H9 (cell line): Measurements from ENCODE around the gene RASIP1. TPM values are rescaled to one million over a fixed set of nuclear protein-coding genes. Genes with fewer than 3 reads are reported as not detected.

Source experiments
- DNase-seq: peaks from one replicate; pipeline ENCODE4 v3.0.0-alpha.2; 2017
- H2AFZ ChIP-seq: one replicate; pipeline ENCODE4 v1.6.1; 2013; ENCODE audit warnings: mild to moderate bottlenecking, low read length, control low read depth, moderate library complexity
- H2AK5ac ChIP-seq: 2 replicates; pipeline ENCODE4 v1.6.1; 2013; ENCODE audit warnings: low read length, control low read depth, mixed read lengths; ENCODE audit not compliant: insufficient read length
- H2BK120ac ChIP-seq: one replicate; pipeline ENCODE4 v1.6.1; 2013; ENCODE audit warnings: low read depth, mild to moderate bottlenecking, low read length, control low read depth, inconsistent platforms; ENCODE audit not compliant: poor library complexity, severe bottlenecking
- H2BK12ac ChIP-seq: 2 replicates; pipeline ENCODE4 v1.6.1; 2013; ENCODE audit warnings: low read length, control low read depth, mixed read lengths, low read depth; ENCODE audit not compliant: insufficient read length
- H2BK15ac ChIP-seq: 2 replicates; pipeline ENCODE4 v1.6.1; 2013; ENCODE audit warnings: low read depth, low read length, control low read depth
- H2BK20ac ChIP-seq: one replicate; pipeline ENCODE4 v1.6.1; 2013; ENCODE audit warnings: low read depth, mild to moderate bottlenecking, low read length, control low read depth, inconsistent platforms; ENCODE audit not compliant: poor library complexity, severe bottlenecking
- H2BK5ac ChIP-seq: 2 replicates; pipeline ENCODE4 v1.6.1; 2013; ENCODE audit warnings: low read length, control low read depth, mixed read lengths; ENCODE audit not compliant: insufficient read length
- H3K14ac ChIP-seq: 2 replicates; pipeline ENCODE4 v1.6.1; 2013; ENCODE audit warnings: low read length, control low read depth; ENCODE audit not compliant: insufficient read depth
- H3K18ac ChIP-seq: 2 replicates; pipeline ENCODE4 v1.6.1; 2013; ENCODE audit warnings: low read depth, mild to moderate bottlenecking, mixed read lengths, low read length, control low read depth; ENCODE audit not compliant: insufficient read length
- H3K23ac ChIP-seq: 2 replicates; pipeline ENCODE4 v1.6.1; 2013; ENCODE audit warnings: low read length, control low read depth, mixed read lengths, low read depth; ENCODE audit not compliant: insufficient read length
- H3K23me2 ChIP-seq: 2 replicates; pipeline ENCODE4 v1.6.1; 2013; ENCODE audit warnings: low read depth, mild to moderate bottlenecking, mixed read lengths, low read length, control low read depth; ENCODE audit not compliant: insufficient read length, poor library complexity, severe bottlenecking
- H3K27ac ChIP-seq: 2 replicates; pipeline ENCODE4 v1.5.1; 2013; ENCODE audit warnings: low read length, control low read depth, mixed read lengths, low read depth; ENCODE audit not compliant: insufficient read length
- H3K27me3 ChIP-seq: 2 replicates; pipeline ENCODE4 v1.6.1; 2013; ENCODE audit warnings: low read length, control low read depth, inconsistent platforms; ENCODE audit not compliant: insufficient read depth
- H3K4ac ChIP-seq: 2 replicates; pipeline ENCODE4 v1.6.1; 2013; ENCODE audit warnings: low read depth, mild to moderate bottlenecking, control low read depth, inconsistent platforms, low read length, moderate library complexity
- H3K4me1 ChIP-seq: 2 replicates; pipeline ENCODE4 v1.6.1; 2013; ENCODE audit warnings: low read length, control low read depth, inconsistent platforms; ENCODE audit not compliant: insufficient read depth
- H3K4me2 ChIP-seq: 2 replicates; pipeline ENCODE4 v1.6.1; 2013; ENCODE audit warnings: low read length, control low read depth, mixed read lengths; ENCODE audit not compliant: insufficient read length, insufficient read depth
- H3K56ac ChIP-seq: 2 replicates; pipeline ENCODE4 v1.6.1; 2013; ENCODE audit warnings: low read depth, mild to moderate bottlenecking, mixed read lengths, low read length, control low read depth; ENCODE audit not compliant: insufficient read length
- H3K79me1 ChIP-seq: 2 replicates; pipeline ENCODE4 v1.6.1; 2013; ENCODE audit warnings: low read depth, mild to moderate bottlenecking, moderate library complexity, low read length, control low read depth, inconsistent platforms; ENCODE audit not compliant: insufficient read depth, poor library complexity, severe bottlenecking
- H3K79me2 ChIP-seq: 2 replicates; pipeline ENCODE4 v1.6.1; 2013; ENCODE audit warnings: low read length, control low read depth, inconsistent platforms; ENCODE audit not compliant: insufficient read depth
- H3K9ac ChIP-seq: 2 replicates; pipeline ENCODE4 v1.6.1; 2013; ENCODE audit warnings: low read length, control low read depth, mixed read lengths; ENCODE audit not compliant: insufficient read length; ENCODE audit errors: extremely low read depth
- H3K9me3 ChIP-seq: one replicate; pipeline ENCODE4 v1.6.1; 2013; ENCODE audit warnings: low read depth, low read length, inconsistent platforms; ENCODE audit not compliant: control insufficient read depth
- H3T11ph ChIP-seq: one replicate; pipeline ENCODE4 v1.6.1; 2013; ENCODE audit warnings: mild to moderate bottlenecking, low read length, control low read depth, inconsistent platforms
- H4K20me1 ChIP-seq: one replicate; pipeline ENCODE4 v1.6.1; 2013; ENCODE audit not compliant: control insufficient read depth, insufficient read length, insufficient read depth
- H4K5ac ChIP-seq: 2 replicates; pipeline ENCODE4 v1.6.1; 2013; ENCODE audit warnings: low read depth, mild to moderate bottlenecking, mixed read lengths, low read length, control low read depth; ENCODE audit not compliant: insufficient read length
- H4K8ac ChIP-seq: replicated peaks from 2 replicates; pipeline ENCODE4 v1.6.1; 2013; ENCODE audit warnings: low read length, control low read depth, mixed read lengths, low read depth; ENCODE audit not compliant: insufficient read length
- H4K91ac ChIP-seq: 2 replicates; pipeline ENCODE4 v1.6.1; 2013; ENCODE audit warnings: low read depth, mild to moderate bottlenecking, moderate library complexity, mixed read lengths, low read length, control low read depth; ENCODE audit not compliant: insufficient read length
- H3K27ac Mint-ChIP-seq, 3 experiments: 2 replicates in 2 of 3; 3 replicates in 1 of 3; pipeline ENCODE4 v1.8.0; 2020 to 2021; ENCODE audit warnings: mixed read lengths in 3 of 3, mild to moderate bottlenecking in 1 of 3, moderate library complexity in 1 of 3
- H3K27me3 Mint-ChIP-seq: 2 replicates; pipeline ENCODE4 v1.8.0; 2021; ENCODE audit warnings: low read depth, mild to moderate bottlenecking, moderate library complexity, mixed read lengths
- H3K36me3 Mint-ChIP-seq, 3 experiments: 2 replicates in 2 of 3; 3 replicates in 1 of 3; pipeline ENCODE4 v1.8.0; 2020 to 2021; ENCODE audit warnings: low read depth in 3 of 3, mixed read lengths in 3 of 3; ENCODE audit not compliant: insufficient read depth in 1 of 3
- H3K4me1 Mint-ChIP-seq, 2 experiments: 2 replicates each; pipeline ENCODE4 v1.8.0; 2020; ENCODE audit warnings: mixed read lengths in 2 of 2
- H3K4me3 Mint-ChIP-seq, 2 experiments: 2 replicates in 1 of 2; 3 replicates in 1 of 2; pipeline ENCODE4 v1.8.0; 2020 to 2021; ENCODE audit warnings: mild to moderate bottlenecking in 2 of 2, mixed read lengths in 2 of 2, moderate library complexity in 1 of 2
- H3K9me3 Mint-ChIP-seq, 2 experiments: 2 replicates in 1 of 2; 3 replicates in 1 of 2; pipeline ENCODE4 v1.8.0; 2020; ENCODE audit warnings: mild to moderate bottlenecking in 2 of 2, mixed read lengths in 2 of 2, moderate library complexity in 1 of 2
- CTCF ChIP-seq: fragments of 200-600 bp; sonication (generic); conservative IDR thresholded peaks from 3 replicates; pipeline ENCODE4 v1.8.0; 2021; ENCODE audit warnings: antibody characterized with exemption, mild to moderate bottlenecking
- WGBS: extraction: QIAGEN DNeasy Blood & Tissue Kit; methylation state at CpG from one replicate; pipeline ENCODE4 v1.1.7; 2013; ENCODE audit warnings: missing lambda C conversion rate, low lambda C conversion rate, mixed read lengths; ENCODE audit not compliant: insufficient read length; ENCODE audit errors: extremely low coverage; 5-methylcytosine and 5-hydroxymethylcytosine counted together
- total RNA-seq: library from RNA; stranded (reverse); gene quantifications from 2 replicates; pipeline ENCODE4 v1.2.1, GENCODE V29; 2021

RASIP1 gene
- total RNA-seq, 1 experiment from 2014 or later: 2.4 TPM

GRCh38 chr19:48674921-48675824, 65.2 kb downstream of the RASIP1 start:
- Histone ChIP-seq H2AFZ (no peak overlapping the region), H3K4me2 (no peak overlapping the region), H2BK5ac (no peak overlapping the region), H3K4me1 (no peaks in the 10 kb centered on the region; the same call in 1 of the 2 replicates), H3K23ac (no peak overlapping the region), H2AK5ac (no peak overlapping the region), H3K79me2 (no peaks in the 10 kb centered on the region), H4K8ac (no peak overlapping the region), H3K23me2 (no peaks in the 10 kb centered on the region), H4K91ac (no peak overlapping the region), H4K5ac (no peak overlapping the region), H3K79me1 (no peaks in the 10 kb centered on the region), H3K27ac (no peak overlapping the region), H3K9me3 (no peaks in the 10 kb centered on the region), H3K4ac (no peak overlapping the region), H3K9ac (no peak overlapping the region), H2BK20ac (no peak overlapping the region), H3K27me3 (no peaks in the 10 kb centered on the region), H3K56ac (no peak overlapping the region), H2BK12ac (no peak overlapping the region), H4K20me1 (no peaks in the 10 kb centered on the region), H2BK120ac (no peak overlapping the region), H2BK15ac (no peak overlapping the region), H3K18ac (peak overlapping the region; percentile 0), H3K14ac (no peak overlapping the region; the same call in 1 of the 2 replicates), H3T11ph (no peak overlapping the region)
- no peaks in the 10 kb centered on the region for H3K36me3 Mint-ChIP-seq
- H3K4me3 Mint-ChIP-seq: peak overlapping the region in 1 of 2 experiments; percentile 6; a peak in 2 of 5 replicates
- TF ChIP-seq CTCF: peak; percentile 91
- H3K9me3 Mint-ChIP-seq: no peaks in the 10 kb centered on the region
- H3K27ac Mint-ChIP-seq: peak overlapping the region in 2 of 3 experiments; percentile 61 to 72; a peak in 3 of 7 replicates
- peaks cover 29 to 35% of the 10 kb centered on the region in 2 experiments for H3K4me1 Mint-ChIP-seq
- H3K27me3 Mint-ChIP-seq: peaks cover 6% of the 10 kb centered on the region
- peak; percentile 93 for DNase-seq
- no CpG with 5 or more reads among the region's 28 CpGs for WGBS
